NCI-H2081 (cell line): ENCODE data around the gene DLGAP5.

Experiments used
- DNase-seq, 2 experiments: peaks; one replicate each; lab custom pipeline; 2025; lab: John Stamatoyannopoulos, UW

The DLGAP5 gene

DNA sequence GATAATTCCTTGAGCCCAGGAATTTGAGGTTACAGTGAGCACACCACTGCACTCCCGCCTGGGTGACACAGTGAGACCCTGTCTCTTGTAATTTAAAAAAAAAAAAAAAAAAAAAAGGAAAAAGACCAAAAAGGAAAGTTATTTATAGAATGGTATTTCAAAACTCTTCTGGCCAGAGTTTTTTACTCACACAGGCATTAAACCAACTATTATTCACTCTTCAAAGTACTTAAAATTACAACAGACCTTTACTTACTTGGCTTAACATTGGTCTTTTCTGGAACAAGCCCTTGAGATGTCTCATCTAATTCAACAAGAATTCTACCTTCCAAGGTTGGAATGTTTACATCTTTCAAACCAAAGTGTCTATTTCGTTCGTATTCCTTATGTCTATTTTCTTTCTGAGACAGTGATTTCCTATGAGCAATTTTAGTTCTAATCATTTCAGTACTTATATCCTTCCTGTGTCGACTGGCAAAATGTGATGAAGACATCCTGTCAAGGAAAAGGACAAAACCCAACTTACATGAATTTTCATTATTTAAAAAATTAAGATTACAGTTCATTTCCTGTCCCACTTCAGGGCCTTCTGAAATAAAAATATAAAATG lies 2.6 kb downstream of the DLGAP5 start:
- DNase-seq, result no peak

DNA sequence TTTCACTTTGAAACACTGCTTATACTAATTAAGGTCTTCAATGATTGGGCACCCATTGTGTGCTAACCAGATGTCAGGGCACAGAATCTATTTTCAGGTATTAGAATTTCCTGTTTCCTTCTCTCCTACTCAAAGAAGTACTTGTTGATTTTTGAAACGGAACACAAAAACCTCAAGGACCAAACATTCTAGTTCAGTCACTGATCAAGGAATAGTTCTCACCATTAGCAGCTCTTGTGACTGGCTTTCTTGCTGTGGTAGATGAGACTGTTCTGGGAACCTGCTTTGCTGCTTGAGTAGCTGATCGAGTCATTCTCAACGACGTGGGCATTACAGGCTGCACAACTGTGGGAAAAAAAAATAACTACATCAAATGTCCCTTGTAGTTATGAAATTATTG lies 11.0 kb downstream of the DLGAP5 start:
- DNase-seq, result no peak

DNA sequence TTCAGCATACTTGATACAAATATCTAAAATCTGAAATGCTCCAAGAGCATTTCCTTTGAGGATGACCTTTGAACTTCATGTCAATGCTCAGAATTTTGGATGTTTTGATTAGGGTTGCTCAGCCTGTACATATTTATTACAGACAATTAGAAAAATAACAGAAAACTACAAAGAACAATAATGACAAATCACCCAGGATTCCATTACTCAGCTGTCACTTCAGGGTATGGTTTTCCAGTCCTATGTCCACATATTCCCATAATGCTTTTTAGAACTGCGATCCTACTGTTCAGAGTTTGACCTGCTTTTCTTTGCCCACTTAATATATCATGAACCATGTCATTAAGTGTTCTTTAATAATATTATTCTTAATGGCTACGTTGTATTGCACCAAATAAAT lies 11.4 kb downstream of the DLGAP5 start:
- DNase-seq, result no peak

DNA sequence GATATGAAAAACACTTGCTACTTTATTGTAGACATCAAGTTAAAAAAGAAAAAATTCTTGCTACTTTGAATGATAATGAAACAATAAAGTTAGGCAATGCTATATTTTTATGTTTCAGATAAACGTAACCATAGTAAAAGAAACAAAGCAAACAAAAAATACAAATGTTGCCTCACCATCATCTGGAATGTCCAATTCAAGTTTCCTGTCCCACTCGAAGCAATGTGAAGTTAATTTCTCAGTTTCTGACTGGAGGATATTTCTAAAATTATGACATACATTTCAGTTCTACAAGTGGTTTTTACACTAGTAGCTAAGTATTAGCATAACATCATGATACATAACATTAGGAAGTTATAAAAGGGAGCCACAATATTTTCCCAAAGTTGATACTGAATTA lies 20.9 kb downstream of the DLGAP5 start:
- no peak for DNase-seq

DNA sequence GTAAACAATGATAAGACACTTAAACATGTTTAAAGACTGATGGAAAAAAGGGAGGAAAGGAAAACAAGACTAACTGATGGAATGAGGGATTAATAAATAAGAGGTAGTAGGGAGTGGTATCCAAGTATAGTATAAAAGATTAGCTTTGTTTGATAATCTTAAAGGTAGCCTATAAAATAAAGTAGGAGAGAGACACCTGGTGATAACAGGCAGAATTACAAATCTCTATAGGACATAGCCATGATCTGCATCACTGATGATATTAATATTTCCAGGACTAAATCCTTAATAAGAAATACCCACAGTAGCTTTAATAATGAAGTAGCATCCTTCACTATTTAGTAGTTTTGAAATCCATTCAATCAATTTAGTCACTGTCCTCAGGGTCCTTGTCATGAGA lies 30.4 kb downstream of the DLGAP5 start:
- peak; percentile 2 to 16 for DNase-seq

DNA sequence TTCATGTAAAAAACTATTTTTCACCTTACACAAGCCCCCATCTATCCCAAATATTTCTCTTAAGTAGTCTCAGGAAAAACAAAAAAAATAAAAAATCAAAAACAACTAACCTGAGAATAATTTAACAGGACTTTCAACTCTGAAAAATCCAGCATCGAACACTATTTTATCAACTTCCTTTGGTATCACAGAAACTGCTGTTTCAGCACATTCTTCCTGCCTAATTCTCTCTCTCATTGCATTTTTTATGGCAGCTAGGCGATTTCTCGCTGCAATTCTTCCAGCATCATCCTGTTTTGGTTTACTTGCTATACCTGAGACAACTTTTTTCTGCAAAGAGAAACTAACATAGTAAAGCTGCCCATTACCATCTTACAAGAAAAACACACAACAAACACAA lies 33.0 kb downstream of the DLGAP5 start:
- no peak for DNase-seq

DNA sequence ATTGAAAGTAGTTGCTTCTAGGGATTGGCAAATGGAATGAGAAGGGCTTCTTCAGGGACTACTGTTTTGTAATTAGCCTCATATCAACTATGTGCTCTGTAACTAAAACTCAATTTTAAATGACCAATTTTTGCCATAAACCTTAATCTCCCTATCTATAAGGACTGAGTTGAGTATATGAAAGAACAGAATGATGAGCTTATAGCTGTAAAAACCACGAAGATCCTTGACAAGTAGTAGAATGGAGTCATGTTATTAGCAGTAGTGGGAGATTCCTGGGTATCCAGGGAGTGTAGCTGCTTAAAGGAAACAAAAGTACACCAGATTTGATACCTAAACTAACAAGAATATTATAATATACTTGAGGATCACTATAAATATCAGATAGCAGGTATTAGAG lies 34.3 kb downstream of the DLGAP5 start:
- no peak for DNase-seq

DNA sequence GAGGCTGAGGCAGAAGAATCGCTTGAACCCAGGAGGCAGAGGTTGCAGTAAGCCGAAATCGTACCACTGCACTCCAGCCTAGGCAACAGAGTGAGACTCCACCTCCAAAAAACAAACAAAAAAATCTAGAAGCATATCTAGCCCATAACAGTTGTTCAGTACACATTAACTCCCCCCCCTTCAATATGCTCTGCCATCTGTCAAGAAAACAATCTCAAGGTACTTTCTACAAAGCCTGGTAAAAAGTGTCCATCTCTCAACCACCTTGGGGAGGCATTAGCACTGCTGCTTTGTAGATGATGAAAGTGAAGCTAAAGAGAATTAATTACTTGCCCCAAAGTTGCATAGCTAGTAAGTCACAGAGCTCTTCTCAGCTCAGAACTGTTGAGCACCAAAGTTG lies 37.4 kb downstream of the DLGAP5 start:
- no peak for DNase-seq

DNA sequence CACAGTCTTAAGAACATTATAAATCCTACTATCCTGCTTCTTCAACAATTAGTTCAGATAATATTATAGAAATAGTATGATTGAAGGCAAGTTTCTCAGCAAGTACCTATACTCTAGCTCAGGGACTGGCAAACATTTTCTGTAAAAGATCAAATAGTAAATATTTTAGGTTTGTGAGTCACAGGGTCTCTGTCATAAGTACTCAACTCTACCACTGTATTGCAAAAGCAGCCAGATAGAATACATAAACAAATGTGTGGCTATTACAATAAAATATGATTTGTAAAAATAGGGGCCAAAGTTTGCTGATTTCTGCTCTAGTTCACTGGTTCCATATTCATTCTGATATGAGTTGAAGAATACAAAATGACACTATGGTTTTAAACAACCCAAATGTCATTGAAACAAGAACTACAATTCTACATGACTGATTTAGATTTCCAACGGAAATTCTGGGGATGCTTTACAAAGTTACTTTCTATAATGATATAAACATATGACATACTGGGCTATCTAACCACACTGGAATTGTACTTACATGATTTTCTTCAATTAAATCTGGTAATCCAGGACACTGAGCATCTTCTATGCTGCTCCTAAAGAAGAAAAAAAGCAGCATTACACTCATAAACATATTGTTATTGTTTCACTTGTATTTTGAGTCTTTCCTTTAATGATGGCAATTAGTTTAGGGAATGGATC lies 39.2 kb downstream of the DLGAP5 start:
- no peak for DNase-seq

DNA sequence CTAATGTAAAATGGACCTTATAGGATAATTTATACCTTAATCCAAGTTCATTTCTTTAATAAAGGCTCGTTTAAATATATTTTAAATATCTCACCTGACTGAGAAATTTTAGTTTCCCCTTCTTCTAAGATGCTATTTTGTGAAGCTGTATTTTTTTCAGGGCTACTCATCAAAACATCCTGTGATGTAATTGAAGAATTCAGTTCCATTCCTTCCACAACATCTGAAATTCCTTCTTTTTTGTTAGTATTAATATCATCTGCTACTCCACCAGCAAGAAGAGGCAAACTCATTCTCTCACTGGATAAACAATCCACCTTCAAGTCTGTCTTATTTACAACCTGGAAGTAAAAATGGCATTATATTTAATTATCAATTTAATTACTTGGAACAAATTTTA lies 39.8 kb downstream of the DLGAP5 start:
- no peak for DNase-seq

DNA sequence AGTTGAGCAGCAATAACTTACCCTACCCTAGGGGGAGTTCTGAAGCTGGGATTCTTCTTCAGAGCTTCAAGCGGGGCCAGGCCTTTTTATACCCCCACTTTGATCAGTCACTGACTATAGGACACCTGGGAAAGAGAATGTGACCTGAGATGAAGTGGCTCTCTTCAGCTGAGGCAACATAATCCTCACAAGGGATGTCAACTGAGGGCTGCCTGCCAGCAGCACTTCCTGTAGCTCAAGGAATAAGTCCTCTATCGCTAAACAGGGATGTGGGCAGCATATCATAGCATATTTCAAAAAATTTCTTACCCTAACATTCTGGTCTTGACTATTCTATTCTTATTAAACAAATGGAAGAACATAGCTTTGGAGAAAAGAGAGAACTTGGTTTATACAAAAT lies 45.0 kb downstream of the DLGAP5 start:
- DNase-seq, result no peak

DNA sequence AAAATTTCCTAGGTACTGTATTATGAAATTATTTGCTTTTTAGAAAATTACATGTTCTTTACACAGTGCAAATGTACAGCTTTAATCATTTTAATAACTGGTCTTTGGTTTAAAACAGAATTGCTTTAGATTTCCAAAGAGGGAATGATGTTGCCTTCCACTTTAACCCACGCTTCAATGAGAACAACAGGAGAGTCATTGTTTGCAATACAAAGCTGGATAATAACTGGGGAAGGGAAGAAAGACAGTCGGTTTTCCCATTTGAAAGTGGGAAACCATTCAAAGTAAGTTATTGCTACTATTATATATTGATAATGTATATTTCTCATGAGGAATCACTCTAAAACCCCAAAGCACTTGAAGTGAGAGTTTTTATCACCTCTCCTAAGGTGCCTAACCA lies 48.9 kb downstream of the DLGAP5 start:
- peak; percentile 6 to 49 for DNase-seq

DNA sequence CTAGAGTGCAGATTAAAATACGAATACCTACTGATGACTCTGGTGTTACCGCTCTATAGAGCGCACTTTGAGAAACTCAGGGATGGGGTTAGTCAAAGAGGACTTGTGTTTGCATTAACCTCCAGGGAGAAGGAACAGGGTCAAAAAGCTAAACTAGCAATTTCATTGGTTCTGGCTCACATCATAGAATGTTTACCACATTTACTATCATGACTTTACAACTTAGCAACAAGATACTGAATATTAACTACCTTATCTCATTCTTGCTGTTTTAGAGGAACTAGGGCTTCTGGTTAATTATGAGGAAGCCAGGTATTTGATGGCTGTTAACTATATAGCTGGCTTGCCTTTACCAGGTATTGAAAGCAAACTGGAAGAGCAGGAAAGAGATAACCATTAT lies 49.6 kb downstream of the DLGAP5 start:
- no peak for DNase-seq

DNA sequence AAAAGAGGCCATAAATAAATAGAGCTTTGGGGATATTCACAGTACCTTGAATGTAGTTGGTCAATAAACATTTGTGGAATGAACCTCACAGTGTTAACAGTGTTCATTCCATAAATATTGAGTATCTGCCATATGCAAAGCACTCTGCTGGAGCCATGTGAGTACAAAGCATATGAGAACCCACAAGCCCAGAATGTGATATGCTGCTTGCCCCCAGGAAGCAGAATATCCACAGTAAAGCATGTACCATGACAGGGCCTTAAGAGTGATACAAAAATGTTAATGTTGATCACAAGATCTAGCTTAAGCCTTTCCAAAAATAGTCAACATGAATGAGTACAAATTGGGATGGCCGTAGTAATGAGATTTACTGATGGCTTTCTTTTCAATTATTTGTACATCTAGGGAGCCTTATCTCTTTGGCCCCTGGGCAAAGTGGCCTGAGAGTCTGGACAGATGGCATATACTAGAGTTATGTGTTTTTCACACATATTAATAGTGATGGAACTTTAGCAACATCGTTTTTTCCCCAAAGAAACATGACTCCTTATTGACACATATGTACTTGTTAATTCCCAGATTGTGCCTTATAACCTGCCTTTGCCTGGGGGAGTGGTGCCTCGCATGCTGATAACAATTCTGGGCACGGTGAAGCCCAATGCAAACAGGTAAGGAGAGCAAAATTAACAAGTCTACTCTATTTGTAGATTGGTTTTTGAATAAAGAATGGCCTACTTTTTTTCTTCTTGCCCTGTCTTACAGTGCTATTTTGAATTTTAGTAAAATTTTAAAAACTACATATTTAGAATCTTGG lies 51.5 kb downstream of the DLGAP5 start:
- no peak for DNase-seq

DNA sequence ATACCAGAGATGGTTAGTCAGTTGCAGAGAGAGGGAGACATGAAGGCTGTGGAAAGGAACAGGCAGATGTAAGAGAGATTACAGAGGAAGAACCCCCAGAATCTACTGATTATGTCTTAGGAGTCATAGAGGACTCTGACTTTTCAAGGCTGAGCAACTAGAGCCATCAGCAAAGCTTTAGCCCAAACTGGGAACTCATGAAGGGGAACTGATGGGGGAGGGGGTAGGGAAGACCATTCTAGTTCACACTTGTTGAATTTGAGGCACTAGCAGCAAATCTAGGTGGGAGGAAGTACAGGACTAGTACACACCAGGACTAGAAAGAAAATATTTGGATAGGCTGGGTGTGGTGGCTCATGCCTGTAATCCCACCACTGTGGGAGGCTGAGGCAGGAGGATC lies 52.2 kb downstream of the DLGAP5 start:
- no peak for DNase-seq

DNA sequence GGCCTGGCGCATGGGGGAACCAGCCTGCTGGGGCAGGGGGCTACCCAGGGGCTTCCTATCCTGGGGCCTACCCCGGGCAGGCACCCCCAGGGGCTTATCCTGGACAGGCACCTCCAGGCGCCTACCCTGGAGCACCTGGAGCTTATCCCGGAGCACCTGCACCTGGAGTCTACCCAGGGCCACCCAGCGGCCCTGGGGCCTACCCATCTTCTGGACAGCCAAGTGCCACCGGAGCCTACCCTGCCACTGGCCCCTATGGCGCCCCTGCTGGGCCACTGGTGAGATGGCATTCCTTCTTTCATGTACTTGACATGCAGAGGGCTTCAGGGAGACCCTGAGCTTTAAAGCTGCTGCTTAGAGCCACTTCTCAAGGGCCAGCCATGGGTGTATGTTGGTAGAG lies 53.3 kb downstream of the DLGAP5 start:
- DNase-seq, result no peak

DNA sequence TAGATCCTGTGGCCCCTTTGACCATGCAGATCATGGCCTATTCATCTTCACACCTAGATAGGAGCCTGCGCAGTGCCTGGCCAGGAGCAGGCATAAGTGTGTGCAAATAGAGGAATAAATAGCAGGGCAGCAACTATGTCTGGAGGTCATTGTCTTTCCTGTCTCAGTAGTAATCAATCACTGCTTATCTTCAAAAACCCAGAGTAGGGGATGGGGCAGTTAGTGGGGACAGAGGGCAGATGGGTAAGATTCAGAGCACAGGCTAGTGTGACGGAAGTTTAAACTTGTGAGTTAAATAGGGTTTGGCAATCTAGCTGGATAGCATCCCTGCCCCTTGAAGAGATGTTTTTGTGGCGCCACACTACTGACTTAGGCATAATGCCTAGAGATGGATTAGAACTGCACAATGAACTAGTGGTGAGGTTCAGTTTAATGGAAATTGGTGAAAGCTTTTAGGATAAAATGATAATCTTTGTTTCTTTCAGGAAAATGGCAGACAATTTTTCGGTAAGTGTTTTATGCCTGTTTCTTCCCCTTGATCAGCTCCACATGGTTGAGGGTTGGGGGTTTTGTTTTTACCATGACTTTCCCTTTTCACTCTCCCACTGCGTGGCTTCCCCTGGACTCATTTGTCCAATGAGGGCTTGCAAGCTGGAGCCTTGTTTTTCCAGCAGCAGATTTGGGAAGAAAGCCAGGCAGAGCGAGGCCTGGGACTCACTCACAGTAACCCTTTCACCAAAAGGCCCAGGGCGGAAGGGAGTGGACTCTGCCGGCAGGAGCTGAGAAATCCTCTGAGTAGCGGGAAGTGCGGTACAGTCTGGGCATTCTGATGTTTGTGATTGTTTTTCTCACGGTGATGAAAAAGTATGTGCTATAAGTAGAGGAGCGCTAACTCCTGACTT lies 54.2 kb downstream of the DLGAP5 start:
- no peak for DNase-seq

DNA sequence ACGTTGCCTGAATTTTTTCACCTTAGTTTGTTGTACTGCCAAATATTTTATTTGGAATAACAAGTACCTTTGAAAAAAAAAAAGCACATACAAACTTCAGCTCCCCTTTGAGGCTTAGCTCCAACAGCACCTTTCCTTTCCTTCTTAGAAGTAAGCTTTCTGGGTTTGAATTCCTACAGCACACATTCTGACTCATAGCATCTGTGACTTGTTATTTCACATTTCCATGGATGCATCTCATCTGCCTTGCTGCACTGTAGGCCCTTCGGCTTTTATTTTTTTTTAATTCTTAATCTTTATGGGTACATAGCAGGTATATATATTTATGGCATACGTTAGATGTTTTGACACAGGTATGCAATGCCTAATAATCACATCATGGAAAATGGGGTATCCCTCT lies 55.1 kb downstream of the DLGAP5 start:
- DNase-seq, result no peak

DNA sequence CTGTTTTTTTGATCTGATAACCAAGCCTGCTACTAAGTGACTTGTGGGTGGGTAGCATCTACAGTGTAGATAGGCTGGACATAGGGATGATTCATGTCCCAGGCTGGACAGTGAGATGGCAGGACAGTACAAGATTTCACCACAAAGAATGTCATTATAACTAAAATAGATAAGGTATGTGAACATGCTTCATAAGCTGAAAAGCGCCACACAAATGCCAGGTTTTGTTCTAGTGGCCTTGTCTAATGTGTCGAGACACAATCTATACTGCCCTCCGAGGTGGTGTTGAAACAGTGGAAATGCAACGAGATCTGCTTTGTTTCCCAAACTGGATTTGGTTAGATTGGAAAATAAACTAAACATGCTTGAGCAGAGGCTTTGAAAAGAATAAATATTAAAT lies 58.0 kb downstream of the DLGAP5 start:
- DNase-seq, result no peak

DNA sequence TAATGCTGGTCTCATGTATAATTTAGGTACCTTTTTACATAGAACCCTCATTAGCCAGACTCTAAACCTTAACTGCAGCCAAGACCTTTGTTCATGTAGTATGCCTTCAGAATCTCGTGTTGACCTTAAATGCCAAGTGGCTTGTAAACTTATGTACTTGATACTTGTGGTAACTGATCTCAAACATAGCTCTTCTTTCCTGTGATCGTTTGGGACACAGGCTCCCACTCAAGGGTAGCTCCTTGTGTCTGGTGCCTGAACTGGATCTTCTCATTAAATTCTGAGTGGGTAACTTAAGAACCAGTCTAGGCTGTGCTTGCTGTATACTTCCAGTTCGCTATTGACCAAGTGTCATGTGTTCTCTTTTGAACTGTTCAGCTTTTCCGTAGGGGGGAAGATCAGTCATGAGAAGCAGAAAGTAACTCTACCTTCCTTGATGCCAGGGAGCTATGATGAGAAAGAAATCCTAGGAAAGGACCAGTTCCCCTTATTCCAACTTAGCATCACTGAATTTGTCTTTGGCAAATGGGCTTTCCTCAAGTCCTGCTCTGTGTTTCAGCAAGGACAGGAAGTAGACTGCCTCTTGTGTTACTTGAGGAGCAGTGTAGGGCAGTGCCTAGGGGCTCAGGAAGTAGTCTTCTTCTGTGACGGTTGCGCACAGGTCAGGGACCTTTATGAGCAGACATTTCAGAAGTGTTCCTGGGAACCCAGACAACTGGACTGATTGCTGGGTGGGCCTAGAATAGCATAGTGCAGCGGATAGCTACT lies 59.8 kb downstream of the DLGAP5 start:
- no peak for DNase-seq

DNA sequence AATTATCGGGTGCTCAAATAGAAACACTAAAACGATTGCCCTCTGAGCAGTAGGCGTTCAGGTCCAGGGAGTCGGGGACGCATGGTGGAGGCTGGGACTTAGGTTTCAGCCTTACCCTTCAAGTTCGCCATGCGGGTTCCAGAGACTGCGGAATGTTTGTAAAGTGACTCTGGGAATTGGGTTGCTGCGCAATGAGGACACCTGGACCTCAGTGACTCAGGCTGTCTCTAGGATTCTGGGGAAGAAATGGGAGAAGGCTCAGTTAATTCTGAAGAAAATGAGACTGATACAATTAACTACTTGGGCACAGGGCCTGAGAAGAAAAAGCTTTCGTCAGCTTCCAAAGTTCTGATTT lies 61.2 kb downstream of the DLGAP5 start:
- DNase-seq, result no peak
